IMR-90 (cell line): Measurements from ENCODE around the gene NRP2. TPM values are rescaled to one million over a fixed set of nuclear protein-coding genes. Genes with fewer than 3 reads are reported as not detected.

ENCODE experiments used
- ATAC-seq: fragments of 200-7000 bp; cut with Tn5 transposase; 2 replicates; pipeline ENCODE4 v1.9.1; 2020; ENCODE audit warnings: low read depth, mild to moderate bottlenecking, moderate library complexity
- BruUV-seq: library from RNA; stranded (reverse); fragments of 400-500 nt; replicated peaks from 2 replicates; lab custom pipeline; 2021; lab: Mats Ljungman, UMichigan
- CTCF ChIA-PET: fragments of 300-600 bp; formaldehyde crosslinking; extraction: SDS; loops from one replicate; lab custom pipeline; 2021; ENCODE audit warnings: antibody characterized with exemption; lab: Yijun Ruan, JAX
- POLR2A ChIA-PET: fragments of 300-600 bp; sonication (Branson Sonifier 250); formaldehyde crosslinking; loops from one replicate; lab custom pipeline; 2022; ENCODE audit warnings: antibody characterized with exemption; ENCODE audit not compliant: unreplicated experiment; lab: Charles Lee
- DNase-seq: peaks from one replicate; pipeline ENCODE4 v3.0.0; 2013
- H2AFZ ChIP-seq: replicated peaks from 2 replicates; pipeline ENCODE3; 2013; ENCODE audit warnings: low read length, mild to moderate bottlenecking; ENCODE audit not compliant: poor library complexity
- H2AK5ac ChIP-seq: 2 replicates; pipeline ENCODE4 v1.6.1; 2013; ENCODE audit warnings: low read depth, low read length, inconsistent platforms
- H2AK9ac ChIP-seq: replicated peaks from 2 replicates; pipeline ENCODE3; 2013; ENCODE audit warnings: mild to moderate bottlenecking, low read depth, low read length, moderate library complexity; ENCODE audit not compliant: poor library complexity
- H2BK120ac ChIP-seq: 2 replicates; pipeline ENCODE4 v1.6.1; 2013; ENCODE audit warnings: low read depth, low read length, inconsistent platforms
- H2BK15ac ChIP-seq: 3 replicates; pipeline ENCODE4 v1.6.1; 2013; ENCODE audit warnings: low read depth, low read length, inconsistent platforms
- H2BK20ac ChIP-seq: 2 replicates; pipeline ENCODE4 v1.6.1; 2013; ENCODE audit warnings: low read depth, mild to moderate bottlenecking, inconsistent platforms, low read length, moderate library complexity
- H2BK5ac ChIP-seq: 2 replicates; pipeline ENCODE4 v1.6.1; 2013; ENCODE audit warnings: mild to moderate bottlenecking, low read depth, low read length, inconsistent platforms; ENCODE audit not compliant: poor library complexity, severe bottlenecking
- H3K14ac ChIP-seq: replicated peaks from 2 replicates; pipeline ENCODE4 v1.6.1; 2013; ENCODE audit warnings: low read depth, low read length, inconsistent platforms
- H3K18ac ChIP-seq: 2 replicates; pipeline ENCODE4 v1.6.1; 2013; ENCODE audit warnings: low read depth, low read length, control low read depth
- H3K23ac ChIP-seq: 2 replicates; pipeline ENCODE4 v1.6.1; 2013; ENCODE audit warnings: low read depth, low read length, inconsistent platforms
- H3K27ac ChIP-seq: 2 replicates; pipeline ENCODE4 v1.5.1; 2013; ENCODE audit warnings: mild to moderate bottlenecking, control low read depth, low read length; ENCODE audit not compliant: insufficient read depth
- H3K27me3 ChIP-seq: 2 replicates; pipeline ENCODE4 v1.6.1; 2013; ENCODE audit warnings: low read length; ENCODE audit not compliant: control insufficient read depth, insufficient read depth
- H3K36me3 ChIP-seq: 2 replicates; pipeline ENCODE4 v1.6.1; 2013; ENCODE audit warnings: low read length, mixed read lengths; ENCODE audit not compliant: control insufficient read depth, insufficient read depth
- H3K4ac ChIP-seq: 2 replicates; pipeline ENCODE4 v1.6.1; 2013; ENCODE audit warnings: low read depth, low read length, inconsistent platforms
- H3K4me1 ChIP-seq: 2 replicates; pipeline ENCODE4 v1.6.1; 2013; ENCODE audit warnings: low read length, mixed read lengths; ENCODE audit not compliant: control insufficient read depth, insufficient read depth
- H3K4me2 ChIP-seq: 2 replicates; pipeline ENCODE4 v1.6.1; 2013; ENCODE audit warnings: low read depth, mild to moderate bottlenecking, control low read depth, low read length, moderate library complexity
- H3K4me3 ChIP-seq: 2 replicates; pipeline ENCODE4 v1.5.1; 2013; ENCODE audit warnings: low read depth, mild to moderate bottlenecking, control low read depth, low read length, moderate library complexity; ENCODE audit not compliant: insufficient read depth
- H3K56ac ChIP-seq: 2 replicates; pipeline ENCODE4 v1.6.1; 2013; ENCODE audit warnings: low read length, inconsistent platforms; ENCODE audit not compliant: insufficient read depth; ENCODE audit errors: extremely low read depth
- H3K79me1 ChIP-seq, 2 experiments: 2 replicates each; pipeline ENCODE4 v1.6.1; 2013; ENCODE audit warnings: low read length in 2 of 2, inconsistent platforms in 1 of 2, low read depth in 1 of 2
- H3K9ac ChIP-seq: 2 replicates; pipeline ENCODE4 v1.6.1; 2013; ENCODE audit warnings: low read depth, low read length, control low read depth
- H3K9me1 ChIP-seq: 2 replicates; pipeline ENCODE4 v1.6.1; 2013; ENCODE audit warnings: low read length, inconsistent platforms; ENCODE audit not compliant: insufficient read depth
- H3K9me3 ChIP-seq: 2 replicates; pipeline ENCODE4 v1.6.1; 2013; ENCODE audit warnings: low read length; ENCODE audit not compliant: control insufficient read depth, insufficient read depth
- H4K20me1 ChIP-seq: 2 replicates; pipeline ENCODE4 v1.6.1; 2013; ENCODE audit warnings: low read length, inconsistent platforms; ENCODE audit not compliant: insufficient read depth
- H4K5ac ChIP-seq: 2 replicates; pipeline ENCODE4 v1.6.1; 2013; ENCODE audit warnings: mild to moderate bottlenecking, low read depth, low read length, control low read depth
- H4K8ac ChIP-seq, 2 experiments: 2 replicates each; pipeline ENCODE4 v1.6.1; 2013; ENCODE audit warnings: low read depth in 2 of 2, low read length in 2 of 2, control low read depth in 1 of 2, inconsistent platforms in 1 of 2
- H4K91ac ChIP-seq: 2 replicates; pipeline ENCODE4 v1.6.1; 2013; ENCODE audit warnings: low read depth, low read length, inconsistent platforms; ENCODE audit not compliant: insufficient read depth
- MAFK ChIP-seq: IDR thresholded peaks from 2 replicates; pipeline ENCODE4 v1.6.1; 2012; ENCODE audit warnings: low read depth, low read length, improper control_type of control experiment
- MXI1 ChIP-seq: IDR thresholded peaks from 2 replicates; pipeline ENCODE4 v1.6.1; 2012; ENCODE audit warnings: low read depth, mild to moderate bottlenecking, low read length, moderate library complexity, borderline replicate concordance
- POLR2A ChIP-seq: IDR thresholded peaks from 2 replicates; pipeline ENCODE4 v1.6.1; 2012; ENCODE audit warnings: mild to moderate bottlenecking, low read depth, low read length
- RFX5 ChIP-seq: IDR thresholded peaks from 2 replicates; pipeline ENCODE4 v1.8.0; 2012; ENCODE audit warnings: low read depth, mild to moderate bottlenecking, low read length, moderate library complexity
- WGBS, 2 experiments: methylation state at CpG; one replicate each; pipeline versions ENCODE4 v1.1.5 to v1.1.7; 2013; ENCODE audit warnings: missing lambda C conversion rate in 2 of 2; ENCODE audit not compliant: insufficient read length in 1 of 2; ENCODE audit errors: extremely low coverage in 2 of 2; 5-methylcytosine and 5-hydroxymethylcytosine counted together
- dilution Hi-C: fragments of 300-500 bp; cut with HindIII; formaldehyde crosslinking; loops from one replicate; pipeline ENCODE4 v1.14.3; 2018; ENCODE audit warnings: low sequenced_read_pairs; ENCODE audit not compliant: unreplicated experiment
- in situ Hi-C: fragments of 300-500 bp; cut with MboI; formaldehyde crosslinking; loops from 3 replicates; pipeline ENCODE4 v1.14.3; 2019; ENCODE audit warnings: low sequenced_read_pairs, inconsistent platforms, mixed read lengths
- intact Hi-C: fragments of 100-400 bp; cut with micrococcal nuclease; formaldehyde crosslinking; loops from 2 replicates; pipeline ENCODE4 v1.10.0; 2022
- polyA plus RNA-seq, 3 experiments: library from polyadenylated mRNA; depleted of rRNA; stranded (reverse); fragments of >200 nt; gene quantifications; 2 replicates each; pipeline ENCODE4 v1.2.3, GENCODE V29; 2012; ENCODE audit warnings: low replicate concordance in 1 of 3
- total RNA-seq: library from RNA; depleted of rRNA; stranded (reverse); fragments of >200 nt; gene quantifications from 2 replicates; pipeline ENCODE4 v1.2.3, GENCODE V29; 2012

NRP2 gene
- total and polyA plus RNA-seq, 2 of the 4 experiments (the other 2 are of a cell fraction), result 46.4 to 51.3 TPM

DNA sequence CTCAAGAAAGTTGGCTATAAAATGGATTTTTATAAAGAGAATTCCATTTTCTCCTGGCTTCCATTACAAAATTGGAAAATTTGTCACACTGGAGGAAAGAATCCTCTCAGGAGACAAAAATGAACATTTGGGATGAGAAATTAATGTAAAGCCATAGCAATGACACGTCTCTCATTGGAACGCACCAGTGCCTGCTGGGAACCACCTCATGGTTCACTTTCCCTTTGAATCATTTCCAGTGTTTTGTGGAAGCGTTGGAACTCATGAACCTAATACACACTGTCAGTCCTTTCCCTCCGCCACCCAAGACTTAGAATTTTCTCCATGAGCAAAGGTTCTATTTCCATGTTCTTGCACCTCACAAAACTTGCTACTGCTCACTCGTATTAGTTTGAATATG is 21.0 kb upstream of the NRP2 start:
- WGBS, 2 experiments, result 83% methylated on average over 1 of the region's 5 CpGs; no CpG with 5 or more reads in 1 of the 2 experiments
- Histone ChIP-seq H3K18ac (peak overlapping the region; percentile 33; the same call in 1 of the 2 replicates), H3K27me3 (no peaks in the 10 kb centered on the region), H2AFZ (no peak overlapping the region), H4K5ac (no peak overlapping the region; the same call in 1 of the 2 replicates), H2BK15ac (peak overlapping the region; percentile 89; the same call in 1 of the 3 replicates), H3K14ac (peak overlapping the region; percentile 83), H2BK20ac (peak overlapping the region; percentile 89), H3K4me1 (peaks cover 19% of the 10 kb centered on the region), H2BK120ac (peak overlapping the region; percentile 91), H3K4ac (peak overlapping the region; percentile 96; the same call in 1 of the 2 replicates), H4K20me1 (no peaks in the 10 kb centered on the region), H4K8ac (peak overlapping the region; percentile 4 to 67; a peak in 2 of 4 replicates), H3K23ac (peak overlapping the region; percentile 76), H4K91ac (peak overlapping the region; percentile 92; the same call in 1 of the 2 replicates), H2AK9ac (no peak overlapping the region), H2BK5ac (peak overlapping the region; percentile 87), H2AK5ac (peak overlapping the region; percentile 90; the same call in 1 of the 2 replicates), H3K9ac (no peak overlapping the region), H3K79me1 (no peaks in the 10 kb centered on the region; a peak in 1 of 4 replicates), H3K56ac (peak overlapping the region; percentile 53; the same call in 1 of the 2 replicates), H3K9me1 (peaks cover 32% of the 10 kb centered on the region), H3K4me3 (no peak overlapping the region), H3K36me3 (no peaks in the 10 kb centered on the region), H3K9me3 (no peaks in the 10 kb centered on the region), H3K4me2 (no peak overlapping the region), H3K27ac (no peak overlapping the region)
- dilution Hi-C loops, result no loop called here
- BruUV-seq, result no TSS peak
- TF ChIP-seq MXI1 (no peak), RFX5 (no peak), MAFK (no peak), POLR2A (no peak)
- DNase-seq (no peak), ATAC-seq (no peak)
- CTCF ChIA-PET, result interaction anchor here (1.5 to 1.8 kb wide), 2 partner anchors 11 to 14 kb away, joined by 3 to 4 read pairs; no protein-coding TSS in a partner anchor
- in situ Hi-C loops, result loop anchor here (10.0 kb wide), 1 partner anchor 256 kb away; no protein-coding TSS in a partner anchor
- POLR2A ChIA-PET, result no interaction called here
- intact Hi-C loops, result loop anchor here (2.0 kb wide), 1 partner anchor 80 kb away; no protein-coding TSS in a partner anchor
